ENCODE measurements around the gene ERP27.

Gene ERP27

DNA sequence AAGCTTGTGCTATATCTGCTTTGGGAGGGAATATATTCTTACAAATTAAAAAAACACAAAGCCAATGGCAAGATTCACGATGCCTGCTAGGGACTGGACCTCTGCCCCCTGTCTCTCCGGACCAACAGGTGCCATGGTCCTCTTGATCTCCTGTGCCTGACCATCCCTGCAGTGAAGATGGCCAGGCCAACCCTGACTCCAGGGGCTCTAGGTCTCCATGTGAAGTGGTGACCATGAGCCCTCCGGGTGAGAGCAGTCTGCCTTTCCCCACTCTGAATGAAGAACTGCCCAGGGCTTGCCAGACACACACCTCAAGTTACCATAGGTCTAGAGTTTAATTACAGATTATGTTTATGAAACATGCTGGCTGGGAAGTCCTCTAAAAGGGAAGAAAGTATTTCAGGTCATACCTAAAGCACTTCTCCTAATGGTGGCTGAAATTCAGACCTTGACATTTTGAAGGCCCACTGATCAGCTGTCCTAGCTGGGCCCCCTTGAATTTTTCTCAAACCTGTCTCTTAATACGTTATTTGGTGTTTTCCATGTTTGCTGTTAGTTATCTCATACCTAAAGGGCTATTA lies 21.7 kb upstream of the ERP27 start:
- no peak for DNase-seq (ENCODE audit: low read depth, low spot score)

DNA sequence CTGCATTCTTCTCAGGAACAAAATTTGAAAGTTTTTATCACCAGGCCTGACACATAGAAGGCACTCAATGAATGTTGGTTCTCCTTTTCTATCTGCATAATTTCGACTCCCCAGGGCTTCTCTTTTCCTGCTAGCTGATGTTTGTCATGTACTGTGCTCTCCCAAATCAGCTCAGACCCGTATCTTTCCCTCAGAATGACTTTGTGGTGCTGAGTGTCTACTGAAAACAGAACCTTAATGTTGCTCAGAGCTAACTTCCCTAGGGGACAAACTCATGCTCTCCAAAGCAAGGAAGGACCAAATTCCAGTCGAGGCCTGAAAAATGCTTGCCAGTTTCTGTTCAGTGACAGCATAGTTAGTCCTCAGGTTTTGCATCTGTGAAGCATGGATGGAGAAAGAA lies 21.1 kb upstream of the ERP27 start:
- no peak for DNase-seq (ENCODE audit: low read depth, low spot score)

DNA sequence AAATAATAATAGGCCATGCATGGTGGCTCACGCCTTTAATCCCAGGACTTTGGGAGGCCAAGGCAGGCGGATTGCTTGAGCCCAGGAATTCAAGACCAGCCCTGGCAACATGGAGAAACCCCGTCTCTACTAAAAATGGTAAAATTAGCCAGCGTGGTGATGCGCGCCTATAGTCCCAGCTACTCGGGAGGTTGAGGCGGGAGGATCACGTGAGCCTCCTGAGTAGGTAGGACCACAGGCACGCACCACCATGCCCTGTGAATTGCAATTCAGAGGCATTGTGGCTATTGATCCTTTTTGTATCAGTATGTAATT lies 20.7 kb upstream of the ERP27 start:
- DNase-seq (ENCODE audit: low read depth, low spot score) = no peak

DNA sequence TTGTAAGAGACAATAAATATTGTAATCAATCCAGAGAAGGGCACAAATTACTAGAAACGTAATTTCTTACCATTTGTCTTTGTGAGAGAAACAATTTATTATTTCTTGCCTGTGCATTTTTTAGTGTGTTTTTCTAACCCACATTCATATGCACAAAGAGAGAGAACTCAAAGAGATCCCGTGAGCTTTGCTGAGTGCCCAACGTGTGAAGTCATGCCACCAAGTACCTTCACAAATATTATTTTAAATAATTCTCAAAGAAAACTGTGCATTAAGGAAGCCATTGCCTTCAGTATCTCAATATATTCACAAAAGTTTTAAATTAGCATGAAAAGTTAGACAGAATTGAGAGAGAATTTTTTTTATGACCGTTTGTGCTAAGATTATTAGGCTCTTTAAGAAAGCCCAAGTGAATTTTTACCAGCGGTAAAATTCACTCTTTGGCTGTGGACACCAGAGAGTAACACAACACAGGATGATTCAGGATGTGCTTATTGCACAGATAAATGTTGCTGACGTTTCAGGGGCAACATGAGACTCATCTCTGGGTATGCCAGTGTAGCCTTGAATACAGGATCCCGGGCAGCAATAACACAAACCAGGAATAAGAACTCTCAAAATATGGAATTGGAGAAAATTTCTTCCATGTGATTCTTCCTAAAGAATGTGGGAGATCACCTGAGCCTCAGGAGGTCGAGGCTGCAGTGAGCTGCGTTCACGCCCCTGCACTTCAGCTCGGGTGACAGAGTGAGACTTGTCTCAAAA lies 20.2 kb upstream of the ERP27 start:
- DNase-seq (ENCODE audit: low read depth, low spot score) = no peak

DNA sequence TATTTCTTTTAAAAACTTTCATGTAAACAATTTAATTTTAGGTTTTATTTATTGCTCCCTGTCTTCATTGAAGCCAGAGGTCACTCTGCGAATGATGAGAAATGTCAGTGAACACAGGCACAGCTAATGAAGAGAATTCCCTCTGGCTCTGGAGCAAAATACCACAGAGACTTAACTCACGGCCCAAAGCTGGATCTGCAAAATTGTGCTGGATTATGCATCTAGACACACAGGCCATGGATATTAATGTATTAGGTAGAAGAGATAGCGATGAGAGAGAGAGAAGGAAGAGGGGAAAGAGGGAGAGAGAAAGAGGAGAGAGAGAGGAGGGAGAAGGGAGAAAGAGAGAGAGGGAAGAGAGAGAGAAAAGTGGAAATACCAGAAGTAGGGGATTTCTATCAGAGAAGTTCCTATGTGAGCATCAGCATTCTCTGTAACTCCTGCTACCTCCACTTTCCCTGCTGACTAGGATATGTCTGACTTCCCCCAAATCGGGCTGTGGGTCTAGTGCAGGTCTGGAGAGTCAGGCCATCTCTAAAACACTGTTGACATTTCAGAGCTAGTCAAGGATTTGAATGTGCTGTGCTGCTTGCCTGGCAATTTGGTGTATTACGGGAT lies 19.3 kb upstream of the ERP27 start:
- DNase-seq (ENCODE audit: low read depth, low spot score) = no peak

DNA sequence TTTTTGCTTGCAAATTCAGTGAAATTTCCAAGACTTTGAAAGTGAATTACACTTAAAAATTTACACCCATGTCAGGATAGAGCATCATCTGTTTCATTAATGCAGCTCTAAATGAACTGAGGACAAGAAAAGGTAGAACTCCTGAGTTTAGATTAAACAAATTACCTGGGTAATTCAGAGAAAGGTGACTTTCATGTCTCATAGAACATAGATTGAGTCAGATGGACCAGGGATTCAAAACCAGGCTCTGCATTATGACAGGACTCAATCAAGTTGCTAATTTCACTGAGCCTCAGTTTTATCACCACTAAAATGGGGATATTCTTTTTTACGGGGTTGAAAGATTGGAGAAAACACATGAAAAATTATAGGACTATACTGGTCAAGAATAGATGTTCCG lies 18.6 kb upstream of the ERP27 start:
- no peak for DNase-seq (ENCODE audit: low read depth, low spot score)

DNA sequence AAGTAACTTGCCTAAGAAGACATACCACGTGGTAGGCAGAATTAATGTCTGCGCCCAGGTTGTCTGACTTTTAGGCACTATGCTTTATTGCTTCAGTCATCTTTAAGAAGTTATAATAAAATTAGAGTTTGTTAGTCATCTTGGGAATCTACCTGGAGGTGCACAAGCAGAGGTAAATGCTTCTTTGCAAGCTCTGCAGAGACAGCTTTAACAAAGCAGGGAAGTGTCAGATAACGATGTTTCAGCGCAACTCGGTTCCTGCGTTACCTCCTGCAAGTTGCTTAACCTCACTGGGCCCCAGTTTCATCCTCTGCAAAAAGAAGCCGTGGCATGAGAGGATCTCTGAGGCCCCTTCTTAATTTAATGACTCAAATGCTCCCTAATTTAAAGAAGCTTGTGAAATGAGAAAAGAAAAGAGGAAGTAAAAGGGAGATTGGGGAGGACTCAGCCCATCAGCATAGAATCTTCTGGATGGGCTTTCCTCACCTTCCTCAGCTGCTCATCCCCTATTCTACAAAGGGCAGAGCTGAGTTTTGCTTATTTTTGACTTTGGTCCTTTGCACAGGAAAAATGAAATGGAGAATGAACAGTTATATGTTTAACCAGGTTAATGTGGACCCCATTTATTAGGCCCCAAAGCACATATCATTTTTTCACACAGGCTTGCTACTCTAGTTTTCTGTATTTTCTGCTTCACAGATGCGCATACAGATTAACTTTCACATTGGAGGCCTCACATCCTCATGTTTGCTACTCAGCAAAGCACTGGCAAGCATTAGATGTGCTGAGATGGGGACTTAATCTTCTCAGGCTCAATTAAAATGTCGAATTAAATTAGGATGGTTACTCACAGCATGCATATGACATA lies 17.9 kb upstream of the ERP27 start:
- DNase-seq (ENCODE audit: low read depth, low spot score) = no peak

DNA sequence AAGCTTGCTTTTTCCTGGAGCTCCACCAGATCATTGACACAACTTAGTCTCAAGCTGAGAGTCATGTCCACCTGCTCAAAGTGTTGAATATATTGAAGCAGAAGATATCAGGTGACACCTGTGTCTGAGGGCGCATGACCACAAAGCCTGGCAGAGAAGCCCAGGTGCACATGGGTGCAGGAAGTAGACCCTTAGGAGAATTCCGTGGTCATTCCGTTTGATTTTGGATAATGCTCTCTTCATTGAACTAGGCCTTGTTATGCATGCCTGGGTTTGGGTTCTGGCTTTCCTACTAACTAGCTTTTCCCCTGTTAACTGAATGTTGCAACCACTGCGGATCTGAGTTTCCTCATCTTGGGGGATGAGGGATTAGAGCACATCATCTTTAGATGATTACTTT lies 15.9 kb upstream of the ERP27 start:
- DNase-seq (ENCODE audit: low read depth, low spot score) = no peak

DNA sequence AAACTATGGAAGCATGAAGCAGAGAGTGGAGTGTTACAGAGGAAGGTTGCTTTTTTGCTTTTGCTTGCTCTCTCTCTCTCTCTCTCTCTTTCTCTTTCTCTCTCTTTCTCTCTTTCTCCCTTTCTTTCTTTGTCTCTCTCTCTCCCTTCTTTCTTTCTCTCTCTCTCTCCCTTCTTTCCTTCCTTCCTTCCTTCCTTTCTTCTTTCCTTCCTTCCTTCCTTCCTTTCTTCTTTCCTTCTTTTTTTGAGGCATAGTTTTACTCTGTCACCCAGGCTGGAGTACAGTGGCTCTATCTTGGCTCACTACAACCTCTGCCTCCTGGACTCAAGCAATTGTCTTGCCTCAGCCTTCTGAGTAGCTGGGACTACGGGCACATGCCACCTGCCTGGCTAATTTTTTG lies 15.4 kb upstream of the ERP27 start:
- DNase-seq (ENCODE audit: low read depth, low spot score) = no peak

DNA sequence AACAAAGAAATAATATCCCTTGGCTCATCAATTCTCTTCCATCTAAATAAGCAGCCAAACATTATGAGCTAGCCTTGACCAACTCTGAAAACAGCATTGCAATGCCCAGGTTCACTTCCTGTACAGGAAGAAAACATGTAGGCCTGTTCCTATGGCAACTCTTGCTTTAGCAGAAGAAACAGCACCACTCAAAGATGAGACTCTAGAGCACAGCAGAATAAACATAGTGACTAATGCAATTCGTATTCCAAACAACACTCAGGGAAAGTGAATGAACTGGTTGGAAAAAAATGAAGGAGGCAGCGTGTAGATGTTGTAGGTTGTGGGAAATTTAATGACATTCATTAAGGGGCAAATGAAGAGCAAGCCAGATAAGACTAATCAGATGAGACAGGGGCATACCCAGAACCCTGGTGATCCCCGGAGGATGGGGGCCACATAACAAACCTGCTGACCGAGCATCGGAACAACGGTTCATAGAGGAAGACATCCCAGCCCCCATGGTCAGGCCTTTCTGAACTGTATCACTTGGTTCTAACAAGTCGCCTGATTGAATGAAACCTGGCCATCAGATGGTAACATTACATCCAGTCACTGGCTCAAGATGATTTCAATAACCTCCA lies 14.1 kb upstream of the ERP27 start:
- DNase-seq (ENCODE audit: low read depth, low spot score) = no peak

DNA sequence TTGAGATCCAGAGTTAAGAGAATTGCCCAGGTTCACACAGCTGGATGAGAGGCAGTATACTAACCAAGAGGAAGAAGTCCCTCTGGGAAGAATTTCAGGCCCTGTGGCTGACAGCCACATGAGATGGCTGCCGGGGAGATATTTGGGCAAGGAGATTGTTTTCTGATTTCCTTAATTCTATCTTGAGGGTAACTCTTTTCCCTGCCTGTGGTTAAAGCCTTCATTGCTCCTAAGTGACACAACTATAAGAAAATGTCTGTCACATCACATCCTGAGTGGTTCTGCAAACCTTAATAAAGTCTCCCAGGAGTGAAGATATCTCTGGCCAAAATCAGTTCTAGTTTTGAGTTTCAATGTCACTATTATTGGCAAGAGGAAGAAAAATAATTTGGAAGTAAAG lies 13.5 kb upstream of the ERP27 start:
- no peak for DNase-seq (ENCODE audit: low read depth, low spot score)

DNA sequence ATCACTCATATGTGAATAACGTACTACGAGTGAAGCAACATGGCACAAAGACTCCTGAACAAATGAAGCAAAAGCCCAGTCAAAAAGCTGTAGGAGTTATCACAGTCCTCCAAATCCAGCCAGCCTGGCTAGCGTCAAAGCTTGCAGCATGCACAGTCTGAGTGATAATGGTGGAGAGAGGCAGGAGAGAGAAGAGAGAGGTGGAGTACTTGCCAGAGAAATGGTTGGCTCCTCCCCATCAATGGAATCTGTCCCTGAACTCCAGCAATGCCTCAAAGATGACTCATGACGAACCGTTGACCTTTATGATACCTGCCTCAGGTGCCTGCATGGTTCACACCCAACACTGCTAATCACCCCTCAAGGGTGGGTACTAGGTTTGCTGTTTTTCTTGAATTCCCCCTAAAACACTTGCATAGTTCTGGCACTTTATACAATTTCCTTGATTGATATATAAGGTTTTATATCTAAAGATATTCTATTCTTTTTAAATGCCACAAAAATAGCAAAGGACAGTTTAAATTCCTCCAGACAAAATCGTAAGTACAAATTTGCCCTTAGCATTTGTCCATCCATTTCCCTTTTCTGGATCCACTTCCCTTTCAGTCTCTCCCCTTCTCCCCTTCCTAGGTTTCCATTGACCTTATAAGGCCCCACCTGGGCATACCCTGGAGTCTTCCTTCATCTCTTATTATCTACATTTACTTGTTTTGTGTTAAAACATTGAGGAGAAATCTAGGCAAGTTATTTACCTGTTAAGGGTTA lies 12.8 kb upstream of the ERP27 start:
- no peak for DNase-seq (ENCODE audit: low read depth, low spot score)

DNA sequence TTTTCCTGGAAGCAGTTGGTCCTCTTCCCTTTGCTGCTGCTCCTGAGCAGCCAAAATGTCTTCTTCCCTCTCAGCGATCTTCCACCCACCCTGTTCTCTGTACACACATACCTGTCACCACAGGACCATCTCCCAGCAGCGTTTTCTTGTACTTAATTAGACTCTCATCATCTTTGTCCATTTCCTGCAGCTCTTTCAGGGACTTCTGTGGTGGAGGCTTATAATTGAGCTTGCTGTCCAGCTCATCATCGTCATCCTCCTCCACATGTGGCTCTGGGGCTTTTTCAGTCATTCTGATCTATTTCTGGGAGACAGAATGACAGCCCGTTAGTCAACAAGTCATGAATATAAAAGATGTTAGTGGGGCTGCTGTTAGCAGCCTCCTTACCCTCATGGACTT lies 12.1 kb upstream of the ERP27 start:
- DNase-seq (ENCODE audit: low read depth, low spot score) = no peak

DNA sequence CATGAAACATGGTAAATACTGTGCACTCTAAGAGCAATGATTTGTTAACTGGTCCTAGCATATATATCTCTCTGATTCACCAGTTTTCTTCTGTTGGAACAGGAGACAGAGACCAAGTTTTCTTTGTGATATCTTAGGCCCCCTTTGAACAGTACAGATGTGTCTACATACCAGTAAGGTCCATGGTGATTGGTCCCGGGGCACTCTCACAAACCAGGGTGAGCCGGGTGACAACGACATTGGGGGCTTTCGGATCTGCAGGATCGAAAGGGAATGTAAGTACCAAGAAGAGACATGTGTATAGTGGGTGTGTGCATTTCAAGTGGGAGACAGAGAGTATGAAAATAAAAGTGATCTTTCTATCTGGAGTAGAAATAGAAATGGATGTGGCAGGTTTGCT lies 11.3 kb upstream of the ERP27 start:
- no peak for DNase-seq (ENCODE audit: low read depth, low spot score)

DNA sequence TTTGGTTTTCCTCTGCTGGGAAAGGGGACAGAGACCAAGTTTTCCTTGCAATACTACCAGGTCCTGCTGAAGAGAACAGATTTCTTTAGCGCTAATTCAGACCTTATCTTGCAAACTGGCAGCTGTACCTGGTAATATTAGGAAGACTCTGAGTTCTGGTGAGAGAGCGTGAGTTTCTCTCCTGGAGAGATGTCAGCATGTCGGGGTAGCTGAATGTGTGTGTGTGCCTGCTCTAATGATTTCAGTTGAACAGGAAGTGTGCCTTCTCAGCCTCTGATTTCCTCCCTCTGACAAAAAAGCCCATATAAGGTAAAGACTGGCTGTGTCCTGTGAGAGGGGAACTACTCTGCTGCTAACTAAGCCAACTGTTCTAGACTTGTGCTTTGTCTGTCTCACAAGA lies 10.3 kb upstream of the ERP27 start:
- peak; percentile 55 for DNase-seq (ENCODE audit: low read depth, low spot score)

DNA sequence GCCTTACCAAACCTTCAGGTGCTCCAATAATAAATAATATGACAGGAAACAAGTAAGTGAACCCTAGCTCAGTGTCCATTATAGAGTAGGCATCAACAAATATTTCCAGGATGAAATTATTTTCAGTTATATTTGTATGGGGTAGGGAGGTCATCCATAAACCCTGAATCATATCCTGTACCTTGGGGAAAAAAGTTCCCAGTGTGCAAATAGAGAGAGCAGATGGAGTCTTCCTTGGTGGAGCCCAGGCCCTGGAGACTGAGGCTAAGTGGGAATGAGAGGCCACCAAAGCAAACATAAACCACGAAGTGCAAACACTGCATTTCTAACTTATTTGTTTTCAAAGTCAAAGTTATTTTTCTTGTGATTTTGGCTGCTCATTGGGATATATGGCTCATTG lies 8.5 kb upstream of the ERP27 start:
- DNase-seq (ENCODE audit: low read depth, low spot score) = no peak

DNA sequence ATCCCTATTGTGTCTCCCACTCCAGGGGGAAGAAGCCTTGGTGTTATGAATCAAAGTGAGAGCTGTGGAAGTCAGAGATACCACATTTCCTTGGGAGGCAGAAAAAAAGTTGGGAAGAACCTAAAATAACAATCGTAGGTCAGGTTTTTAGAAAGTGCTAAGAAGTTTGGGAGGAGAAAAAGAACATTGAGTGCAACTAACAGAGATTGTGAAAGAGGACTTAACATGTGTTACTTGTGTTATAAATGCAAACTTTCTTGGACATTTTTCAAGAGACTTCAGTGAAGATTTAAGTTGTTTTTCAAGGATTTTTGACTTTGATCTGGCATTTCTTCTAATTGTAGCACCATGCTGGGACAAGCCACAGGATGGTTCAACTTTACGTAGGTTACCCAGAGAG lies 7.8 kb upstream of the ERP27 start:
- DNase-seq (ENCODE audit: low read depth, low spot score) = no peak

DNA sequence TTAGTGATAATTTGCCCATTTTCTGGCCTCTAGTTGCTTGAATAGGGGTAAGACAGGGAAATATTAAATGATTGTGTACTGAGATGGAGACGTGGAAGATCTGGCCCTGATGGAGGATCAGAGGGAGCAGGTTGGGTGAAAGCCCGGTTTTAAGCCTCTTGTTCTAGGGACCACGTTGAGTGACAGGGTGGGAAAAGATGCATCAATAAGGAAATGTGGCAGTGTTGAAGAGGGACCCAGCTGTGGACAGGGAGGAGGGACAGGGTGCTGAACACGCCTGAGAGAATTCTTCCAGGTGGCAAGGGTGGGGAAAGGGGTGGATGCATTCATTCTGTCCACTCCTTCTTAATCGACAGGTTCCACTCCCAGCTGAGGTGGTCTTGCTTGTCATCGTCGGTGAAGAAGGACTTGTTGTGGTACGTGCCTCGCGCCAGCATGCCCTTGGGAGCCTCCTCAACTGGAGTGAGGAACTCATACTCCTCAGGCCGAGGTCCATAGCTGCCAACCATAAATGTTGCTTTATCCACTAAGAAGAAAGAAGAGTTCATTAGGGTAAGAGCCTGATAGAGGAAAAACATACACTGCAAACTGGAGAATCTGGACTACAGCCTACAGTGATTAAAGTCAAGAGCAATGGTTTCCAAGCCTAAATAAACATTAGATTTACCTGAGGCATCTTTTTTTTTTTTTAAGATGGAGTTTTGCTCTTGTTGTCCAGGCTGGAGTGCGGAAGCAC lies 4.0 kb upstream of the ERP27 start:
- no peak for DNase-seq (ENCODE audit: low read depth, low spot score)

DNA sequence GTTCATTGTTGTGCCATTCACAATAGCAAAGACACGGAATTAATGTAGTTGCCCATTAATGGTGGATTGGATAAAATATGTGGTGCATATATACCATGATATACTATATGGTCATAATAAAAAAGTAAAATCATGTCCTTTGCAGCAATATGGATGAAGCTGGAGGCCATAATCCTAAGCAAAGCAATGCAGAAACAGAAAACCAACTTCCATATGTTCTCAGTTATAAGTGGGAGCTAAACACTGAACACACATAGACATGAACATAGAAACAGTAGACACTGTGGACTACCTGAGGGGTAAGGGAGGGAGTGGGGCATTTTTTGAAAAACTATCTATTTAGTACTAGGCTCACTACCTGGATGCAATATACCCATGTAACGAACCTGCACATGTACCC lies 3.0 kb upstream of the ERP27 start:
- no peak for DNase-seq (ENCODE audit: low read depth, low spot score)

DNA sequence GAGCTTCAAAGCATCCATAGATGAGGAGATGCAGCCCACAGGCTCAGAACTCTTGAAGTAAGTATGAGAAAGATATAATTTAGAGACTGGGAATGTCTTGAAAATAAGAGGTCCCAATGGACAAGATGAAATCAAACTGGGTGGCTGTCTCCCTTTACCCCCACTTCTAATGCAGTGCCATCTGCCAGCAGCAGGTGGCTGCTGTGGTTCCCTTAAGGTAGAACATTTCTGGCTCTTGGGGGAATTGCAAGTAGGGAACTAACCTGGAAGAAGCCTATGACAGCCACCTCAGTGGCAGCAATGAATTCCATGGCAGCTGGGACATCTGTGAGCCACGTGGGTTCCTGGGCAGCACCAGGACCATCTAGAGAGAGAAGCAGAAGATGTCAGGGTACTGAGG lies 648 bp downstream of the ERP27 start:
- no peak for DNase-seq (ENCODE audit: low read depth, low spot score)

DNA sequence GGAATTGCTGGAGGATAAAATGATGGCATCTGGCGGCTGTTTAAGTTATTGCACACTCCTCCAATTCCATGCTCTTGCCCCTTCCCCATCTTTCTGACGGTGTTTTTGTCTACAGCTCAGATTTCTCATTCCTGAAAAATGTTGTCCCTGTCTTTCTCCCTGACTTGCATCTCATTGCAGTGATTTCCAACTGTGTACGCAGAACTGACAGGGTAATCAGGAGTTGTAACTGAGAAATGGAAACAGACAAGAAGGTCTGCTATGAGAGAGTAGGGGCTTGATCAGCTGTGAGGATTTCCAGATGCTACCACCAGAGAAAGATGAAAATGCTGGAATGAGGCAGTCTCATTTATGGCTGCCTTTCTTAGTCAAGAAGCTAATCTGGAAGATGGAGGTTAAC lies 1.3 kb downstream of the ERP27 start:
- no peak for DNase-seq (ENCODE audit: low read depth, low spot score)

Data from activated CD4-positive, CD25-positive, alpha-beta regulatory T cell treated with anti-CD3 and anti-CD28 coated beads, Interleukin-2, amount 50 U/mL, for 16 hours (primary cell).